Activated CD4-positive, alpha-beta T cell treated with anti-CD3 and anti-CD28 coated beads, Interleukin-2, Interleukin-6, amounts not matched to agents 100 ng/mL and 50 ng/mL, durations not matched to agents 16 hours and 8 hours (primary cell): Measurements from ENCODE around the gene PIAS1.
"Not testable (repeated sequence)": the region's sequence is repeated elsewhere in the genome, so short reads cannot be mapped to it uniquely, and the experiment has no call there.

ENCODE experiments used
- DNase-seq: peaks from one replicate; pipeline ENCODE4 v3.0.0-alpha.2; 2020

PIAS1 gene

GRCh38 chr15:68186671-68187397 lies 132.7 kb downstream of the PIAS1 start:
- no peak for DNase-seq

GRCh38 chr15:68187559-68187958 lies 133.4 kb downstream of the PIAS1 start:
- no peak for DNase-seq

GRCh38 chr15:68188647-68189046 lies 134.5 kb downstream of the PIAS1 start:
- no peak for DNase-seq

GRCh38 chr15:68190048-68190447 lies 135.9 kb downstream of the PIAS1 start:
- DNase-seq = no peak

GRCh38 chr15:68191555-68191954 lies 137.4 kb downstream of the PIAS1 start:
- no peak for DNase-seq

- DNase-seq = no peak
These were observed 138.0 kb downstream of the PIAS1 start for GRCh38 chr15:68192117-68192516.

- DNase-seq = no peak
These were observed 138.8 kb downstream of the PIAS1 start for GRCh38 chr15:68192804-68193486.

- DNase-seq = no peak
These were observed 141.4 kb downstream of the PIAS1 start for GRCh38 chr15:68195336-68196112.

GRCh38 chr15:68196445-68197169 lies 142.5 kb downstream of the PIAS1 start:
- no peak for DNase-seq

- DNase-seq = no peak
These were observed 143.0 kb downstream of the PIAS1 start for GRCh38 chr15:68197170-68197492.

GRCh38 chr15:68197661-68198437 lies 143.7 kb downstream of the PIAS1 start:
- no peak for DNase-seq

- no peak for DNase-seq
These were observed 145.2 kb downstream of the PIAS1 start for GRCh38 chr15:68199340-68199739.

- no peak for DNase-seq
These were observed 146.1 kb downstream of the PIAS1 start for GRCh38 chr15:68200016-68200861.

GRCh38 chr15:68201153-68201878 lies 147.2 kb downstream of the PIAS1 start:
- DNase-seq = no peak

GRCh38 chr15:68201879-68202261 lies 147.8 kb downstream of the PIAS1 start:
- DNase-seq = no peak

GRCh38 chr15:68202994-68203393 lies 148.9 kb downstream of the PIAS1 start:
- not testable (repeated sequence) for DNase-seq

GRCh38 chr15:68203486-68203885 lies 149.4 kb downstream of the PIAS1 start:
- no peak for DNase-seq

- DNase-seq = no peak
These were observed 149.8 kb downstream of the PIAS1 start for GRCh38 chr15:68203956-68204355.

GRCh38 chr15:68204361-68204760 lies 150.2 kb downstream of the PIAS1 start:
- DNase-seq = no peak

- no peak for DNase-seq
These were observed 150.9 kb downstream of the PIAS1 start, which contains the start of gene CALML4 for GRCh38 chr15:68204776-68205557. CALML4 (minus strand) TSS chr15:68205332; CDS start chr15:68205247, 85 bp downstream.
